IPS-15b (cell line): Measurements from ENCODE around the gene SCFD2.

Experiments used
- H3K27me3 ChIP-seq: one replicate; pipeline ENCODE4 v1.6.1; 2013; ENCODE audit warnings: low read length; ENCODE audit not compliant: control insufficient read depth, insufficient read depth
- H3K36me3 ChIP-seq: one replicate; pipeline ENCODE4 v1.6.1; 2013; ENCODE audit warnings: low read length; ENCODE audit not compliant: control insufficient read depth, insufficient read depth
- H3K4me1 ChIP-seq: one replicate; pipeline ENCODE4 v1.6.1; 2013; ENCODE audit warnings: mild to moderate bottlenecking, low read length; ENCODE audit not compliant: control insufficient read depth, insufficient read depth
- H3K4me3 ChIP-seq: one replicate; pipeline ENCODE4 v1.5.1; 2013; ENCODE audit warnings: low read depth, low read length
- H3K9ac ChIP-seq: one replicate; pipeline ENCODE4 v1.6.1; 2013; ENCODE audit warnings: low read depth, mild to moderate bottlenecking, low read length
- H3K9me3 ChIP-seq: one replicate; pipeline ENCODE4 v1.6.1; 2013; ENCODE audit warnings: mild to moderate bottlenecking, low read length; ENCODE audit not compliant: control insufficient read depth, insufficient read depth

Gene SCFD2

GRCh38 chr4:53326535-53326934 lies 39.3 kb downstream of the SCFD2 start:
- Histone ChIP-seq H3K9ac (no peak overlapping the region), H3K9me3 (no peaks in the 10 kb centered on the region), H3K27me3 (no peaks in the 10 kb centered on the region), H3K36me3 (no peaks in the 10 kb centered on the region), H3K4me1 (peaks cover 3% of the 10 kb centered on the region), H3K4me3 (no peak overlapping the region)

- Histone ChIP-seq H3K9me3 (no peaks in the 10 kb centered on the region), H3K27me3 (no peaks in the 10 kb centered on the region), H3K9ac (no peak overlapping the region)
These were observed 43.2 kb downstream of the SCFD2 start for GRCh38 chr4:53322696-53323095.

GRCh38 chr4:53321984-53322289 lies 43.9 kb downstream of the SCFD2 start:
- no peaks in the 10 kb centered on the region for H3K9me3 ChIP-seq
- H3K4me3 ChIP-seq: no peak overlapping the region
- H3K27me3 ChIP-seq: no peaks in the 10 kb centered on the region
- no peaks in the 10 kb centered on the region for H3K36me3 ChIP-seq
- peaks cover 5% of the 10 kb centered on the region for H3K4me1 ChIP-seq
- no peak overlapping the region for H3K9ac ChIP-seq

More at GRCh38 chr4:53322696-53323095, 43.2 kb downstream of the SCFD2 start:
- no peak overlapping the region for H3K4me3 ChIP-seq
- H3K36me3 ChIP-seq: no peaks in the 10 kb centered on the region
- peaks cover 5% of the 10 kb centered on the region for H3K4me1 ChIP-seq

- Histone ChIP-seq H3K27me3 (no peaks in the 10 kb centered on the region), H3K36me3 (no peaks in the 10 kb centered on the region), H3K4me1 (peaks cover 5% of the 10 kb centered on the region), H3K4me3 (no peak overlapping the region), H3K9ac (no peak overlapping the region), H3K9me3 (no peaks in the 10 kb centered on the region)
These were observed 44.5 kb downstream of the SCFD2 start for GRCh38 chr4:53321151-53321983.

- peaks cover 5% of the 10 kb centered on the region for H3K4me1 ChIP-seq
- no peaks in the 10 kb centered on the region for H3K9me3 ChIP-seq
- no peak overlapping the region for H3K4me3 ChIP-seq
- no peak overlapping the region for H3K9ac ChIP-seq
- no peaks in the 10 kb centered on the region for H3K36me3 ChIP-seq
- H3K27me3 ChIP-seq: no peaks in the 10 kb centered on the region
These were observed 50.6 kb downstream of the SCFD2 start for GRCh38 chr4:53315300-53315699.

- Histone ChIP-seq H3K27me3 (no peaks in the 10 kb centered on the region), H3K4me1 (peaks cover 5% of the 10 kb centered on the region), H3K4me3 (no peak overlapping the region), H3K9ac (no peak overlapping the region), H3K9me3 (no peaks in the 10 kb centered on the region), H3K36me3 (no peaks in the 10 kb centered on the region)
These were observed 51.6 kb downstream of the SCFD2 start for GRCh38 chr4:53314252-53314651.

GRCh38 chr4:53313510-53313909 lies 52.4 kb downstream of the SCFD2 start:
- peaks cover 5% of the 10 kb centered on the region for H3K4me1 ChIP-seq

GRCh38 chr4:53309321-53310040 lies 56.4 kb downstream of the SCFD2 start:
- H3K9ac ChIP-seq: no peak overlapping the region
- H3K27me3 ChIP-seq: no peaks in the 10 kb centered on the region
- no peak overlapping the region for H3K4me3 ChIP-seq
- no peaks in the 10 kb centered on the region for H3K36me3 ChIP-seq
- no peaks in the 10 kb centered on the region for H3K9me3 ChIP-seq
- H3K4me1 ChIP-seq: no peaks in the 10 kb centered on the region

More at GRCh38 chr4:53313510-53313909, 52.4 kb downstream of the SCFD2 start:
- Histone ChIP-seq H3K9ac (no peak overlapping the region), H3K4me3 (no peak overlapping the region), H3K27me3 (no peaks in the 10 kb centered on the region), H3K36me3 (no peaks in the 10 kb centered on the region), H3K9me3 (no peaks in the 10 kb centered on the region)

GRCh38 chr4:53307819-53308780 lies 57.8 kb downstream of the SCFD2 start:
- H3K36me3 ChIP-seq: no peaks in the 10 kb centered on the region
- no peaks in the 10 kb centered on the region for H3K27me3 ChIP-seq
- H3K4me3 ChIP-seq: no peak overlapping the region

GRCh38 chr4:53307210-53307609 lies 58.7 kb downstream of the SCFD2 start:
- Histone ChIP-seq H3K36me3 (no peaks in the 10 kb centered on the region), H3K27me3 (no peaks in the 10 kb centered on the region), H3K4me3 (no peak overlapping the region), H3K9ac (no peak overlapping the region), H3K9me3 (no peaks in the 10 kb centered on the region), H3K4me1 (no peaks in the 10 kb centered on the region)

More at GRCh38 chr4:53307819-53308780, 57.8 kb downstream of the SCFD2 start:
- Histone ChIP-seq H3K9me3 (no peaks in the 10 kb centered on the region), H3K9ac (no peak overlapping the region), H3K4me1 (no peaks in the 10 kb centered on the region)

GRCh38 chr4:53306729-53307128 lies 59.1 kb downstream of the SCFD2 start:
- no peaks in the 10 kb centered on the region for H3K4me1 ChIP-seq
- no peak overlapping the region for H3K4me3 ChIP-seq
- H3K27me3 ChIP-seq: no peaks in the 10 kb centered on the region
- H3K9ac ChIP-seq: no peak overlapping the region
- H3K9me3 ChIP-seq: no peaks in the 10 kb centered on the region
- no peaks in the 10 kb centered on the region for H3K36me3 ChIP-seq
